ENCODE data around the gene AGAP2.

The AGAP2 gene

DNA sequence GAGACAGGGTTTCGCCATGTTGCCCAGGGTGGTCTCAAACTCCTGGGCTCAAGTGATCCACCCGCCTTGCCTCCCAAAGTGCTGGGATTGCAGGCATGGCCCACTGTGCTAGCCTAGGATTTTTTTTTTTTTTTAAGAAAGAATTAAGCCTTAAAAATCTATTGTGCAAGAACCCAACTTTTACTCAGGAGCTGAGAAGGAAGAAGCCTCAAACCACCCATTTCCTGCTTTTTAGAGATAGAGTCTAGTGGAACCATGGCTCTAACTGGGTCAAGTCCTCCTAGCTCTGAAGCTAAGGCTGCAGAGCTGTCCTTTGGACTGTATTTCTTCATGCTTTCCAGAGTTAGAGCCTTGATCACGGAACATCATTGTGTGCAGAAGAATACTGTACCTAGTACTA lies 42.7 kb upstream of the AGAP2 start:
- no peak for DNase-seq (ENCODE audit: low spot score)
- TF ChIP-seq, protein P1, sequence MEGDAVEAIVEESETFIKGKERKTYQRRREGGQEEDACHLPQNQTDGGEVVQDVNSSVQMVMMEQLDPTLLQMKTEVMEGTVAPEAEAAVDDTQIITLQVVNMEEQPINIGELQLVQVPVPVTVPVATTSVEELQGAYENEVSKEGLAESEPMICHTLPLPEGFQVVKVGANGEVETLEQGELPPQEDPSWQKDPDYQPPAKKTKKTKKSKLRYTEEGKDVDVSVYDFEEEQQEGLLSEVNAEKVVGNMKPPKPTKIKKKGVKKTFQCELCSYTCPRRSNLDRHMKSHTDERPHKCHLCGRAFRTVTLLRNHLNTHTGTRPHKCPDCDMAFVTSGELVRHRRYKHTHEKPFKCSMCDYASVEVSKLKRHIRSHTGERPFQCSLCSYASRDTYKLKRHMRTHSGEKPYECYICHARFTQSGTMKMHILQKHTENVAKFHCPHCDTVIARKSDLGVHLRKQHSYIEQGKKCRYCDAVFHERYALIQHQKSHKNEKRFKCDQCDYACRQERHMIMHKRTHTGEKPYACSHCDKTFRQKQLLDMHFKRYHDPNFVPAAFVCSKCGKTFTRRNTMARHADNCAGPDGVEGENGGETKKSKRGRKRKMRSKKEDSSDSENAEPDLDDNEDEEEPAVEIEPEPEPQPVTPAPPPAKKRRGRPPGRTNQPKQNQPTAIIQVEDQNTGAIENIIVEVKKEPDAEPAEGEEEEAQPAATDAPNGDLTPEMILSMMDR (conservative IDR thresholded peaks at IDR 0.05; ENCODE audit: low read depth), result no peak
- ChIA-PET POLR2A (ENCODE audit: low non-redundant PET) (no interaction called here), CTCF (interaction anchor here (0.8 to 1.4 kb wide), 4 partner anchors 9 to 25 kb away, joined by 3 to 6 read pairs (median 4); partner anchors contain the start of genes EEF1AKMT3 and METTL1)
- no peak overlapping the region for H3K27ac ChIP-seq

DNA sequence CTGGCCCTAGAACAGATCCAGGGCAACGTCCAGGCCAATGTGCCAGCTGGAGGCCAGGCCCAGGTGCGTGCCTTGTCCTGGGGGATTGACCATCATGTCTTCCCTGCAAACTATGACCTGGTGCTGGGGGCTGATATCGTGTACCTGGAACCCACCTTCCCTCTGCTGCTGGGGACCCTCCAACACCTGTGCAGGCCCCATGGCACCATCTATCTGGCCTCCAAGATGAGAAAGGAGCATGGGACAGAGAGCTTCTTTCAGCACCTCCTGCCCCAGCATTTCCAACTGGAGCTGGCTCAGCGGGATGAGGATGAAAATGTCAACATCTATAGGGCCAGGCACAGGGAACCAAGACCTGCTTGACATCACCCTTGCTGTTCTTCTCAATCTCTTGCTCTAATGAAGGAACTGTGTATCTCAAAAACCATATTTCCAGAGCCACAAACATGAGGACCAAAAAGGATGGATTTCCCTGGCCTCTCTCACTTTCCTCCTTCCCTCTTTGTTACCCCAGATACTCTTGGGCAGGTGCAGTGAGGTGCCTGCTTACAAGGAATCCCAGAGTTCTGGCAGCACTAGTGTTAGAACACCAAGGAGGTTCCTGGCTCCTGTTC lies 41.8 kb upstream of the AGAP2 start:
- CTCF ChIA-PET, result interaction anchor here (1.4 kb wide), 1 partner anchor 20 kb away, joined by 3 read pairs; no protein-coding TSS in a partner anchor
- H3K27ac ChIP-seq, result 0 out of 2 replicates have a peak overlapping the region, but pooled peaks have one; percentile 10
- no peak for DNase-seq (ENCODE audit: low spot score)
- TF ChIP-seq, protein P1 (conservative IDR thresholded peaks at IDR 0.05; ENCODE audit: low read depth), result no peak
- POLR2A ChIA-PET (ENCODE audit: low non-redundant PET), result interaction anchor here (0.6 kb wide), 1 partner anchor 8 kb away, joined by 5 read pairs; no protein-coding TSS in a partner anchor

DNA sequence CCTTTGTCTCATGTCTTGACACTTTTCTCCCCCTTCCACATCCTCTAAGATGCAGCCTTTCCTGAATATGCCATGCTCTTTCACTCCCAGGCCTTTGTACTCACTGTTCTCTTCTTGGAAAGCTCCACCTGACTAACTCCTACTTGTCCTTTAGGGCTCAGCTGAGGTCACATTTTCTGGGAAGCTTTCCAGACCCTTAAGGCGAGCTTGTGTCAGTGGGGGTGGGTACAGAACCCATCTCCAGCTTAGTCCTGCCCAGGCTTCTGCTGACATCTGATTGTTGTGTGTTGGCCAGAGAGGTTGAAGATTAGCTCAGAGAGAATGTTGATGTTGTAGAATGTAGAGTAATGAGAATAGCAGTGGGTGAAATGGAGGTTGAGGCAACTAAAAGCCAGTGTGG lies 41.2 kb upstream of the AGAP2 start:
- H3K27ac ChIP-seq, result no peak overlapping the region
- CTCF ChIA-PET, result interaction anchor here (1.0 kb wide), 1 partner anchor 20 kb away, joined by 3 read pairs; no protein-coding TSS in a partner anchor
- DNase-seq (ENCODE audit: low spot score), result no peak
- POLR2A ChIA-PET (ENCODE audit: low non-redundant PET), result interaction anchor here (0.6 kb wide), 1 partner anchor 9 kb away, joined by 5 read pairs; no protein-coding TSS in a partner anchor
- TF ChIP-seq, protein P1 (conservative IDR thresholded peaks at IDR 0.05; ENCODE audit: low read depth), result no peak

DNA sequence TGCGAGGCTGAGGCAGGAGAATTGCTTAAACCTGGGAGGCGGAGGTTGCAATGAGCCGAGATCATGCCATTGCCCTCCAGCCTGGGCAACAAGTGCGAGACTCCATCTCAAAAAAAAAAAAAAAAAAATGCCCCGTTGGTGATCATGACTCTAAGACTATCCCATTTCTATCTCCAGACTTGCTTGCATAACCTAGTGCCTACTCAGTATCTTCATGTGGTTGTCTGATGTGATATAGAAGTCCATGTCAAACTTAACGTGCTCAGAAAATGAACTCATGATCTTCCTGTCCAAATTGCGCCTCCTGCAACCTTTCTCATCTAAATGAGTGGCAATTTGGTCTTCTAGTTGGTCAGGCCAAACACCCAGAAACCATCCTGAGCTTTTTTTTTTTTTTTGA lies 39.4 kb upstream of the AGAP2 start:
- ChIA-PET POLR2A (ENCODE audit: low non-redundant PET) (no interaction called here), CTCF (interaction anchor here (0.6 kb wide), 1 partner anchor 12 kb away, joined by 3 read pairs; no protein-coding TSS in a partner anchor)
- TF ChIP-seq, protein P1 (conservative IDR thresholded peaks at IDR 0.05; ENCODE audit: low read depth), result no peak
- DNase-seq (ENCODE audit: low spot score), result no peak
- no peak overlapping the region for H3K27ac ChIP-seq

DNA sequence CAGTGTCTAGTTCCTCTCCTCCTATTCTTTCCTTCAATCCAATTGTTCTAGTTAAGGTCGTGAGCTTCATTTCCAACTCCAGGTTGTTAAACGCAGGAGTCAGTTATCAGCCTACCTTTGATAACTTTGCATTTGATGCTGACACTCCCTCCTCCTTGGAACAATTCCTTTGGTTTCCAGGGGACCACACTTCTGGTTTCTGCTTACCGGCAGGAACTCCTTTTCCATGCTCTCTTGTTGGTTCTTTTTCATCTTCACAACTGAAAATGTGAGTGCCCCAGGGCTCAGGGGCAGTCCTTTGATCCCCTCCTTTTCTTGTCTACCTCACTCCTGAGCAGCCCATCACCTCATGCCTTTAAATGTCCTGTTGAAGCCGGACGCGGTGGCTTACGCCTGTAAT lies 38.8 kb upstream of the AGAP2 start:
- ChIA-PET CTCF (no interaction called here), POLR2A (ENCODE audit: low non-redundant PET) (no interaction called here)
- H3K27ac ChIP-seq, result no peak overlapping the region
- no peak for DNase-seq (ENCODE audit: low spot score)
- TF ChIP-seq, protein P1 (conservative IDR thresholded peaks at IDR 0.05; ENCODE audit: low read depth), result no peak

DNA sequence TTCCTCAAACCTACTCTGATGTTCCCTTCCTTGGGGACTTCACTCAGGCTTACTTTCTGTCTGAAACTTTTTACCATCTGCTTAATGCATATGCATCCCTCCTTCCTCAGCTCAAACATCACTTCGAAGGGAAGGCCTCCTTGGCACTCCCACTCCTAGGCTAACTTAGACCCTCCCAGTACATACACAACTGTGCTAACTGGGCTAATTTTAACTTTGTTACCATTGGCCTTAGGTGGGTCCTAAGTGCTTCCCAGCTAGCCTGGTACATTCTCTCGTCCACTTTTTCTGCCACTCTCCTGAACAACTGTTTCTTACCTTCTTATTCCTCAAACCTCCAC lies 37.7 kb upstream of the AGAP2 start:
- POLR2A ChIA-PET (ENCODE audit: low non-redundant PET), result no interaction called here
- DNase-seq (ENCODE audit: low spot score), result no peak
- CTCF ChIA-PET, result interaction anchor here (0.7 kb wide), 1 partner anchor 130 kb away, joined by 3 read pairs; no protein-coding TSS in a partner anchor
- no peak overlapping the region for H3K27ac ChIP-seq
- TF ChIP-seq, protein P1 (conservative IDR thresholded peaks at IDR 0.05; ENCODE audit: low read depth), result no peak
